DMS 273 (cell line): ENCODE results near the gene SMIM36.
"Not testable (repeated sequence)": the region's sequence is repeated elsewhere in the genome, so short reads cannot be mapped to it uniquely, and the experiment has no call there.

Source experiments
- DNase-seq: peaks from one replicate; lab custom pipeline; 2025; ENCODE audit not compliant: unreplicated experiment; lab: John Stamatoyannopoulos, UW

Gene SMIM36

DNA sequence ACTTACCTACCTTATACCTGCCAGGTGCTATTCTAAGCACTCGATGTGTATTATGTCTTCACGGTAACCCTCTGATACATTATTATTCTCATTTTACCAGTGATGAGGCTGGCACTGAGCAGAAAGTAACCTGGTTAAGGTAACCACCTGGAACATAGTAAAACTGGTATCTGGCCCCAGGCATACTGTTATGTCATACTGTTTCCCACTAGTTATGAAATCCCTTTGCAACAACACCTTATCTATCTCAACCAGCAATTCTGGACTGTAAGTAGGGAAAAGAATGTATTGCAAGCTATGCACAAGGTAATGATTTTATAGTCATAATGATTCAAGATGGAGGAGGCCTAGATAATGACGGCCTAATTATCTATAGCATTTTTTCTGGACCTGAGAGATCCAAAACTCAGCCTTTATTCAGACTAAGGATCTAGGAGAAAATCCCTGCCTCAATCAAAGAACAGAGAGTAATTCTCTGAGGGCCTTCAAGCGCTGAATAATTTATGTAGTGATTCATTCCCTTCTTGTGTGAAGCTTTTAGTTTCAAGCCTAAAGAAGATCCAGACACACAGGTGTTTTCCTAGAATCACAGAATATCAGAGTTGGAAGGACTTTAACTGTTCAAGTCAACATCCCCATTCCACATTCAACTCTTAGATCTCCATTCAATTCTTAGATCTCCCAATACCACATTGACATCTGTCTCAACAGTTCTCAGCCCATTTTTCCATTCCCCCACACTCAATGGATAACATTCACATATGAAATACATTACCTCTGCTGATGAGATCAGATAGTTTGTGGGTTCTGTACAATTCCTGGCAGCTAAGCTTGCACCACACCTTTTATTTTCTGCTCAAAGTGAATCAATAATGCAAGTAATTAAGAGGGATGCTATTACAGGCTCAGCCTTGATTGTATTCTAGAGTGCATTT lies 74.8 kb downstream of the SMIM36 start:
- no peak for DNase-seq

- DNase-seq = peak; percentile 62
These were observed 75.8 kb downstream of the SMIM36 start for GRCh38 chr17:55435408-55435807.

DNA sequence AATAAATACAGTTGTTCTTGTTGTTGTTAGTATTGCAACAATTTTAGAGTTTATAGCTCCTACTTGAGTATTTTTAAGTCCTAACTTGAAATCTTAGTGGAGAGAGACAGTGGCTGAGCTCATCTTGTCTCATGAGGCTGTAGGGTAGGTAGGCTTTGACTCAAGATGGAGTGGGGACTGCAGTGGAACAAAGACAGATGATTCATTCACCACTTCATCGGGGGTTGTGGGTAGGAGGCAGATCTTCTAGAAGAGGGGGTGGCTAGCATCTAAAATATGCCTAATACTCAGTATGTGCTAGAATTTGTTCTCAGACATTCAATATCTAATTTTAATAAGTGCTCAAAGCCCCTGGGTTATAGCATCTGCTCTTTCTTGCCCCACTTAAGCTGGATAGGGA lies 76.5 kb downstream of the SMIM36 start:
- no peak for DNase-seq

GRCh38 chr17:55433629-55434422 lies 77.4 kb downstream of the SMIM36 start:
- DNase-seq = peak; percentile 38

GRCh38 chr17:55433029-55433628 lies 78.1 kb downstream of the SMIM36 start:
- DNase-seq = no peak

- DNase-seq = no peak
These were observed 78.8 kb downstream of the SMIM36 start for GRCh38 chr17:55432358-55433028.

DNA sequence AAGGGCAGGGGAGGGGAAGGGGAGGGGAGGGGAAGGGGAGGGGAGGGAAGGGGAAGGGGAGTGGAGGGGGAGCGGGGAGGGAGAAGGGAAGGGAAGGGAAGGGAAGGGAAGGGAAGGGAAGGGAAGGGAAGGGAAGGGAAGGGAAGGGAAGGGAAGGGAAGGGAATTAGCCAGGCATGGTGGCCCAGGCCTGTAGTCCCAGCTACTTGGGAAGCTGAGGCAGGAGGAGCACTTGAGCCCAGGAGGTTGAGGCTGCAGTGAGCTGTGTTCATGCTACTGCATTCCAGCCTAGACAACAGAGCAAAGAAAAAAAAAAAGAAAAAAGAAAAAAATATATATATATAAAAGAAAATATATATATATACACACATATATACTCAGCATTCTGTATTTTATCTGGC lies 79.3 kb downstream of the SMIM36 start:
- not testable (repeated sequence) for DNase-seq

GRCh38 chr17:55430541-55431288 lies 80.5 kb downstream of the SMIM36 start:
- peak; percentile 59 for DNase-seq

DNA sequence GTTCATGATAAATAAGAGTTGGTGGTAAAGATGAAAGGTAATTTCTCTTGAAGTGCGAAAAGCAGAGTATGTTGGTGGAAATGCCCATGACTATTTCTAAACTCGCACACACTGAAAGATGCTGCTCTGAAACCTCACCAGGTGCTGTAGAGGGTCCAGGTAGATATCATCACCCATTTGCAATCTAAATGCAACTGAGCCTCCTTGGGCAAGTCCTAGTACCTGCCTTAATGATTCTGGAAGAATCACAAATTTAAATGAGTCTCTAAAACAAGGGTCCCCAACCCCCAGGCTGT lies 83.7 kb downstream of the SMIM36 start:
- no peak for DNase-seq

DNA sequence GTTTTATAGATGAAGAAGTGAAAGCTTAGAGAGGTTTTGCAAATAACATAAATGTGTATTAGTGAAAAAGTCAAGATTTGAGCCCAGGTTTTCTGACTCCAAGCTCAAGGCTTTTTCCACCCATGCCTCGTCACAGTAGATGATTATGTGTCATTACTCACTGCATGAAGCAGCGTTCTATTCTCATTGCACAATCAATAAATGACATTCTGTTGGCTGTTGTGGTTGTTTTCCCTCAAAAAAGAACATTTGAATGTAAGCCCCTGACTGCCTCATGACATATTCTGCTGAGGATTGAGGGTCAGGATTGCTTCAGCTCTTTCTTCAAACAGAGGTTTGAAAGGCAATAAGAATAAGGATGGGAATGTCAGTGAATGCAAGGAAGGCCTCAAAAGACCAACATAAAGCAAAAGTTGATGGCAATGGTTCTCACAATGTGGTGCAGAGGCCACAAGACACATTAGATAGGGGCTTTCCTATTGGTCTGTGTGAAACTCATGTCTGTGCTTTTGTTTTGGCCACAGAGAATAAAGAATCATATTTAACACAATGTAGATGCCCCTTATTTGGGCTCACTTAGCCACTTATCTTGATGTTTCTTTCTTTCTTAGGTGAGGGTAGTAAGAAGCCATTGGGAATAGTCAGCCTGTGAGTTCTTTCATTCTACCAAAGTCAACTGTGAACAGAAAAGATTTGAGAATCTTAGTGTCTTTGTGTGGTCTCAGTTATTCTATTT lies 84.2 kb downstream of the SMIM36 start:
- no peak for DNase-seq

DNA sequence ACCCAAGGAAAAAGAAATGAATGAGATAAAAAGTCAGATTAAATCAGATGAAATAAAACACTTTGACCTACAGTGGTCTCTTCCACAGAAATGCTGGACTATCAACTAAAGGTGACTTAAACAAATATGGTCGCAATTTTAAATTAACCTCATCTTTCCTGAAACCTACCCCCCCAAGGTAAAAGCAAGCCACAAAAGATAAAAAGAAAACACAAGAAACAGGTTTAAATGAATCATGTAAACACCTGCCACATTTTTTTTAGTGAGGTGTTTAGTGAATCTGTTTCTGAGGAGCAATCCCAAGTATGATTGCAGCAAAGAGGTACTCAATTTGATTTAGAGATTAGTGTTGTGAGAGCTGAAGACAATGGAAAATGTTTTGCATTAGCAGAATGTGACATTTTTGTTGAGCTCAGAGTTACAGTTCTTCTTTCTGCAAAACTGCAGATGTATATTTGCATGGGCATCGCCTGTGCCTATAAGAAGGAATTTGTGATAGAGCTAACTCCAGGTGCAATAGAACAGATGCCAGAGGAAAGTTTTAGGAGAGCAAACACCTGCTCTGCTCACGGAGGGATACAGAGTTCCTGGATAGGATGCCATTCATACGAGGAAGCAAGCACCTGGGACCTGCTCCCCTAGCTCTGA lies 86.2 kb downstream of the SMIM36 start:
- DNase-seq = no peak

DNA sequence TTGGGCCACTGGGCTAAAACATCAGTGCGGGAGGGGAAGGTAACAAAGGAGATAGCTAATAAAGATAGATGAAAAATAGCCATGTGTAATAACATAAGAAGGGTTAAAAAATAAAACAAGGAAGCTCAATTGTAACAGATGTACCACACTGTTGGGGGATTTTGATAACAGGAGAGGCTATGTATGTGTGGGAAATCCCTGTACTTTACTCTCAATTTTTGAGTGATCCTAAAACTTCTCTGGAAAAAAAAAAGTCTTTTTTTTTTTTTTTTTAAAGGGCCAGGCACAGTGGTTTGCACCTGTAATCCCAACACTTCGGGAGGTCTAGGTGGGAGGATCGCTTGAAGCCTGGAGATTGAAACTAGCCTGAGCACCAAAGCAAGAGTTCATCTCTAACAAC lies 87.7 kb downstream of the SMIM36 start:
- DNase-seq = no peak

DNA sequence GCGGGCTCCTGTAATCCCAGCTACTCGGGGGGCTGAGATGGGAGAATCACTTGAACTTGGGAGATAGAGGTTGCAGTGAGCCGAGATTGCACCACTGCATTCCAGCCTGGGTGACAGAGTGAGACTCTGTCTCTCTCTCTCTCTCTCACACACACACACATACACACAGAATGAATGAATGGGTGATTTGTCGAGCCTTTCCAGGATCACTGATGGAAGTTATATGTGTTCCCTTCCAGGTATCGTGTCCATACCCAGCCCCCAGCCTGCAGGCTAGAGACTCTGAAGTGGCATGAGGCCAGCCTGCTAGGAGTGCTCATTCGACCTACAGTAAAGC lies 88.5 kb downstream of the SMIM36 start:
- DNase-seq = not testable (repeated sequence)

DNA sequence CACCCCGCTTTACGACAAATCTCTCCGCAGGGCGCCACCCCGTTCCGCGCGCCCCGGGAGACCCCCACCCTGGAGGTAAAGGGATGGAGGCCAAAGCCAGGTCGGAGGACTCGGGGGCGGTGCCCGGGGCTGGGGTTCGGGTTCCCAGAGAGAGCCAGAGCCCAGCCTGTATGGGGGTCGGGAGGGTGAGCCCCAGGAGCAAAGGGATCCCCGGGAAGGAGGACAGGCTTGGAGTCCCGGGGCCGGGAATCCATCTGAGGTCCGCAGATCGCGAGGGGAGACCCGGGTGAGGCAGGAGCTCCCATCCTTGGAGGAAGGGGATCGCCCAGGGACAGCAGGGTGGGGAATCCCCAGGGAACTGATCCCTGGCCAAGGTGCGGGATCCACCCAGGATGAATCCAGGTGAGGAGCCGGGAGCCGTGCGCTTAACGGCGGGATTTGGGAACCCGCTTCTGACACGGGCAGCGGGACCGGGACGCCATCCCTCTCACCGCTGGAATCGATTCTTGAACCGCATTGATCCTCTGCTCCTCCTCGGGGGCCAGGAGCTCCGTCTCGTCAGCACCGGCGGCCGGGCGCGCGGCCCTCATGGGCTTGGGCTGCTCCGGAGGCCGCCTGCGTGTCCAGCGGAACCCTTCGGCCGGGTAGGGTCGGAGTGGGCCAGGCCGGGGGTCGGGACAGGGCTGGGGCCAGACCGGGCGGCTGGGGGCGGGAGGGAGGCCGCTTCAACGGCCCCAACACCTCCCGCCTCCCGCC lies 89.9 kb downstream of the SMIM36 start, which contains the start of gene MMD:
TSS of gene MMD (minus strand) at position 657 of the 756 bp plus-strand sequence. CDS start at position 517, 140 bp downstream.
- DNase-seq = peak; percentile 55

DNA sequence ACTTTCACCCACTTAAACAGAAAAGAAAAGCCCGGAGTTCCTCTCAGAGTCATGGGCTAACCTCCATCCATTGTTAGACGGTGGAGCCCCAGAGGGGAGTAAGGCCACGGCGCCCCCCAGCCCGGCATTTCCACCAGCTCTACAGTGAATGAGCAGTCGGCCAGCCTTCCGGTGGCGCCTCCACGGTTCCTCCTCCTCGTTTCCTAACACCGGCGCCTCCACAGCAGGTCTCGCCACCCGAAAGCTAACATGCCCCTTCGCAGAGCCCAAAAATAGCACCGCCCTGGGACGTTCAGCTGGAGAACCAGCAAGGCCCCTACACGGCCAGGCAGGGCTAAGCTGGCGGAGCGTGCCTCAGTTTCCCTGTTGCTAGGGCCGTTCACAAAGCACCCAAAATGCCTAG lies 90.5 kb downstream of the SMIM36 start:
- DNase-seq = peak; percentile 58

DNA sequence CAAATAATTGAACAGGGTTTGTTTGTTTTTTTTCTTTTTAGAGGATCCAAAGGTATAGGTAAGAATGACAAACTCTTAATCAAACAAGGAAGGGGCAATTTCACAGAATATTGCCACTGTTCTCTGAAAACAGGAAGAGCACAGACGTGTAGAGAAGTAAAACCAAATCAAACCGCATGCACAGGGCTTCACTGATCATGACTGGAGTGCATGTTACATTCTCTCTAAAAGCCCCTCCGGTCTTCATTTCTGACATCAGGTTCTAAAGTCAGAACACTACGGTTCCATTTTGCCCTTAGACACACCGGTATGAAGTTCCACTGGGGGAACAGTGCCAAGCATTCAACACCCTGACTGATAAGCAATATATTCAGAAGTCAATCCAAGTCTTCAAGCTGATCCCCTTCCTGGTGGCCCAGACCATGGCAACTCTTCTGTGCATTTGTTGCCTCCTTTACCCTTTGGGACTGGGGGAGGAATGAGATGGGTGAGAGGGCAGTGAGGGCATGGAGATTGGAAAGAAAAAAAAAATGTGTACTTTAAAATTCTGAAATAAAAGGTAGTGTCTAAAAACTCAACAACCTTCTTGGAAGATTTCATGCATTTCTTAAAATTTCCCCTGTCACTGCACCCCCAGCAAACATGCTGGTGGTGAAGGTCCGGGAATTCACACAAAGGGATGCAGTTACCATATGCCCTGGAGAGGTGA lies 91.0 kb downstream of the SMIM36 start:
- no peak for DNase-seq

GRCh38 chr17:55418369-55419268 lies 92.6 kb downstream of the SMIM36 start:
- DNase-seq = no peak
